PC-9 (cell line): ENCODE measurements around the gene MCCC2.

ENCODE experiments used
- EZH2 ChIP-seq: fragments of 200-600 bp; sonication (generic); IDR thresholded peaks from 2 replicates; pipeline ENCODE4 v1.8.0; 2017; ENCODE audit warnings: antibody characterized with exemption, low read depth
- TF ChIP-seq, protein P1 (sequence below): fragments of 200-600 bp; sonication (generic); conservative IDR thresholded peaks from 2 replicates; pipeline ENCODE4 v1.6.1; 2017; ENCODE audit warnings: mixed run types, antibody characterized with exemption, mild to moderate bottlenecking, moderate library complexity

GRCh38 chr5:71632168-71632567 is 45.0 kb downstream of the MCCC2 start:
- TF ChIP-seq, protein P1, sequence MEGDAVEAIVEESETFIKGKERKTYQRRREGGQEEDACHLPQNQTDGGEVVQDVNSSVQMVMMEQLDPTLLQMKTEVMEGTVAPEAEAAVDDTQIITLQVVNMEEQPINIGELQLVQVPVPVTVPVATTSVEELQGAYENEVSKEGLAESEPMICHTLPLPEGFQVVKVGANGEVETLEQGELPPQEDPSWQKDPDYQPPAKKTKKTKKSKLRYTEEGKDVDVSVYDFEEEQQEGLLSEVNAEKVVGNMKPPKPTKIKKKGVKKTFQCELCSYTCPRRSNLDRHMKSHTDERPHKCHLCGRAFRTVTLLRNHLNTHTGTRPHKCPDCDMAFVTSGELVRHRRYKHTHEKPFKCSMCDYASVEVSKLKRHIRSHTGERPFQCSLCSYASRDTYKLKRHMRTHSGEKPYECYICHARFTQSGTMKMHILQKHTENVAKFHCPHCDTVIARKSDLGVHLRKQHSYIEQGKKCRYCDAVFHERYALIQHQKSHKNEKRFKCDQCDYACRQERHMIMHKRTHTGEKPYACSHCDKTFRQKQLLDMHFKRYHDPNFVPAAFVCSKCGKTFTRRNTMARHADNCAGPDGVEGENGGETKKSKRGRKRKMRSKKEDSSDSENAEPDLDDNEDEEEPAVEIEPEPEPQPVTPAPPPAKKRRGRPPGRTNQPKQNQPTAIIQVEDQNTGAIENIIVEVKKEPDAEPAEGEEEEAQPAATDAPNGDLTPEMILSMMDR, result no peak
- TF ChIP-seq EZH2, result no peak
